IPS-18c (cell line): ENCODE measurements around the gene PIRT.

Experiments used
- H3K4me3 ChIP-seq: 2 replicates; pipeline ENCODE4 v1.7.0; 2013; ENCODE audit warnings: low read depth, mild to moderate bottlenecking, low read length, moderate library complexity; ENCODE audit not compliant: insufficient read depth
- H3K9me3 ChIP-seq: one replicate; pipeline ENCODE4 v1.6.1; 2013; ENCODE audit warnings: mild to moderate bottlenecking, low read length, moderate library complexity; ENCODE audit not compliant: control insufficient read depth, insufficient read depth

Gene PIRT

GRCh38 chr17:10775058-10775457 is 62.8 kb downstream of the PIRT start:
- Histone ChIP-seq H3K4me3 (no peak overlapping the region), H3K9me3 (peaks cover 8% of the 10 kb centered on the region)

- Histone ChIP-seq H3K9me3 (peaks cover 8% of the 10 kb centered on the region), H3K4me3 (no peak overlapping the region)
Observed at GRCh38 chr17:10773391-10773790, 64.5 kb downstream of the PIRT start.
